PFSK-1 (cell line): ENCODE data around the gene TEKT5.

Source experiments
- FOXP2 ChIP-seq: optimal IDR thresholded peaks from 2 replicates; pipeline ENCODE3; 2011; ENCODE audit warnings: borderline replicate concordance, control low read depth, inconsistent platforms; ENCODE audit not compliant: insufficient read depth; ENCODE audit errors: extremely low read length, extremely low read depth
- POLR2AphosphoS5 ChIP-seq: IDR thresholded peaks from 2 replicates; pipeline ENCODE4 v1.6.1; 2012; ENCODE audit warnings: low read depth, mild to moderate bottlenecking, control low read depth, low read length, moderate library complexity
- SIN3A ChIP-seq: IDR thresholded peaks from 2 replicates; pipeline ENCODE4 v1.6.1; 2012; ENCODE audit warnings: mild to moderate bottlenecking, low read length, moderate library complexity, borderline replicate concordance; ENCODE audit not compliant: insufficient read depth
- TAF1 ChIP-seq: IDR thresholded peaks from 2 replicates; pipeline ENCODE4 v1.6.1; 2012; ENCODE audit warnings: low read length, control low read depth, borderline replicate concordance; ENCODE audit not compliant: insufficient read depth
- TF ChIP-seq, protein P1 (sequence below), 2 experiments: IDR thresholded peaks; 2 replicates each; pipeline versions ENCODE4 v1.6.1 to v1.8.0; 2011 to 2012; ENCODE audit warnings: low read depth in 2 of 2, low read length in 2 of 2, control low read depth in 1 of 2, inconsistent platforms in 1 of 2, mild to moderate bottlenecking in 1 of 2, moderate library complexity in 1 of 2; ENCODE audit not compliant: insufficient read depth in 1 of 2

Gene TEKT5

DNA sequence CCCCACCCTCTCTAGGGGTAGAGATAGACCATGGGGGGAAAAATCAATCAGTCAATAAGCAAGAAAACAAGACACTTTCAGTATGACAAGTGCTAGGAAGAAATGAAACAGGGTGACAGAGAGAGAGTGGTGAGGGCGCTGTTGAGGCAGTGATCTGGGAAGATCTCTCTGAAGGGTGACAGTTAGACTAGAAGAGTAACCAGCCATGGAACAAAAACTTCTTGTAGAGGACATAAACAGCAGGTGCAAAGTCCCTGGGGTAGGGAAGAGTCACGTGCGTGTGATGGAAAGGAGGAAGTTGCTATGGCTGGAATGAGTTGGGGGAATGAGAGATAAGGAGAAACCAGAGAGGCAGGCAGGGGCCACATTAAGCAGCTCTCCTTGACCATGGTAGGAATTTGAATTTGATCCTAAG, 97.5 kb downstream of the TEKT5 start:
- TF ChIP-seq POLR2AphosphoS5 (no peak), TAF1 (no peak), FOXP2 (no peak), SIN3A (no peak)
- TF ChIP-seq, protein P1, sequence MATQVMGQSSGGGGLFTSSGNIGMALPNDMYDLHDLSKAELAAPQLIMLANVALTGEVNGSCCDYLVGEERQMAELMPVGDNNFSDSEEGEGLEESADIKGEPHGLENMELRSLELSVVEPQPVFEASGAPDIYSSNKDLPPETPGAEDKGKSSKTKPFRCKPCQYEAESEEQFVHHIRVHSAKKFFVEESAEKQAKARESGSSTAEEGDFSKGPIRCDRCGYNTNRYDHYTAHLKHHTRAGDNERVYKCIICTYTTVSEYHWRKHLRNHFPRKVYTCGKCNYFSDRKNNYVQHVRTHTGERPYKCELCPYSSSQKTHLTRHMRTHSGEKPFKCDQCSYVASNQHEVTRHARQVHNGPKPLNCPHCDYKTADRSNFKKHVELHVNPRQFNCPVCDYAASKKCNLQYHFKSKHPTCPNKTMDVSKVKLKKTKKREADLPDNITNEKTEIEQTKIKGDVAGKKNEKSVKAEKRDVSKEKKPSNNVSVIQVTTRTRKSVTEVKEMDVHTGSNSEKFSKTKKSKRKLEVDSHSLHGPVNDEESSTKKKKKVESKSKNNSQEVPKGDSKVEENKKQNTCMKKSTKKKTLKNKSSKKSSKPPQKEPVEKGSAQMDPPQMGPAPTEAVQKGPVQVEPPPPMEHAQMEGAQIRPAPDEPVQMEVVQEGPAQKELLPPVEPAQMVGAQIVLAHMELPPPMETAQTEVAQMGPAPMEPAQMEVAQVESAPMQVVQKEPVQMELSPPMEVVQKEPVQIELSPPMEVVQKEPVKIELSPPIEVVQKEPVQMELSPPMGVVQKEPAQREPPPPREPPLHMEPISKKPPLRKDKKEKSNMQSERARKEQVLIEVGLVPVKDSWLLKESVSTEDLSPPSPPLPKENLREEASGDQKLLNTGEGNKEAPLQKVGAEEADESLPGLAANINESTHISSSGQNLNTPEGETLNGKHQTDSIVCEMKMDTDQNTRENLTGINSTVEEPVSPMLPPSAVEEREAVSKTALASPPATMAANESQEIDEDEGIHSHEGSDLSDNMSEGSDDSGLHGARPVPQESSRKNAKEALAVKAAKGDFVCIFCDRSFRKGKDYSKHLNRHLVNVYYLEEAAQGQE (IDR thresholded peaks at IDR 0.05; ENCODE audit: insufficient read depth in 1 of 2, low read depth in 2 of 2, low read length in 2 of 2) = no peak

DNA sequence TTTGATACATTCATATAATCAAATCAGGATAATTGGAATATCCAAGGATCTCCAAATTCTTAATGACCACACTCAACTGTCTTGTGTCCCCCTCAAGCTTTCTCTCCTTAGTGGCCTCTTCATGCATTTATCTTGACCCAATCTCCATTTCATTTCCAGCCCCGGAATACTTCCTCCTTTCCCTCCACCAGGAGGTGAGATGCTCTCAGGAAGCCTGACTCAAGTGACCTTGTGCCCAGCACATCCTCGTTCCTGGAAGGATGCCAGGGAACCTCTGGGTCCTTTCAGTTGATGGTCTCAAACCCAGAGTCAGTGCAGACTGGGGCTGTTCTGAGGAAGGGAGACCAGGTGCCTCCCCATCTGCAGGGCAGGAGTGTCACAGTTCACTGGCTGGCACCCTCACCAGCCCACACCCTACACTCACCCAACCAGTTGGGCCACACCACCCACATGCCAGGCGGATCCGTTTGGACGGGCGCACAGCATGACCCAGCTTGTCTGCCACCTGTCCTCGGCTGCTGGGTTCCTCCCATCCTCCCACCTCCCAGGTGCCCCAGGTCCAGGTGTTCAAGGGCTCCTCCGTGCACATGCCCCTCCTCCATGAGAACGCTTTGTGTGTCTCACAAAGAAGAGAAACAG, 100.3 kb downstream of the TEKT5 start:
- TF ChIP-seq FOXP2 (no peak), POLR2AphosphoS5 (no peak), TAF1 (no peak), SIN3A (no peak)
- TF ChIP-seq, protein P1 (IDR thresholded peaks at IDR 0.05; ENCODE audit: insufficient read depth in 1 of 2, low read depth in 2 of 2, low read length in 2 of 2) = no peak

DNA sequence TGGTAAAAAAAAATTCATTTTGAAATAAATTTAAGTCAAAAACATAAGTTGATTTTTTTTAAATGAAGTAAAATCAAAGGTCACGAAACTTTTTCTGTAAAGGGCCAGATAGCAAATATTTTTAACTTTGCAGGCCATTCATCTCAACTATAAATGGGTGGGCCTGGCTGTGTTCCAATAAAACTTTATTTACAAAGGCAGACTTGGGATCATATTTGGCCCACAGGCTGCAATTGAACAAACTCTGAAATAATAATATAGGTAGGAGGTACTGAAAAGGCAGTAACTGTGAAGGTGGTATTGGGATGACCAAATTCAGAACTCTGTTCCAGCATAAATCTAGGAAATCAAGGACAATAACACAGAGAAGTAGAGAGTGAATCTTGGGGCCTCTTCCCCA, 102.1 kb downstream of the TEKT5 start:
- TF ChIP-seq POLR2AphosphoS5 (no peak), TAF1 (no peak), SIN3A (no peak)
- TF ChIP-seq, protein P1 (IDR thresholded peaks at IDR 0.05; ENCODE audit: insufficient read depth in 1 of 2, low read depth in 2 of 2, low read length in 2 of 2) = no peak

DNA sequence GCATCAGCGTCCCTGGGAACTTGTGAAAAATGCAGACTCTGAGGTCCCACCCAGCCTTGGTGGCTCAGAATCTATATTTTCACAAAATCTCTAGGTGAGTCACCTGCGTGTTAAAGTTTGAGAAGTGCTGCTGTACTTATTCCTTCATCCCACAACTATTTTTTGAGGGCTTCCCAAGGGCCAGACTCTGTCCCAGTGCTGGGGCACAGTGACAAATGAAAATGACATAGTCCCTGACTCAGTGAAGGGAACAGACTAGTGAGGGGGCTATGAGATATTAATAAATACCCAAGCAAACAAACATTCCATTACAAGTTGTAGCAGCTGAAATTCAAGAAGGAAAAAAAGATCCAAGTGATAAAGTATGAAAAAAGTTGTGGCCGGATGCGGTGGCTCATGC, 104.4 kb downstream of the TEKT5 start:
- TF ChIP-seq POLR2AphosphoS5 (no peak), SIN3A (no peak), TAF1 (no peak), FOXP2 (no peak)
- TF ChIP-seq, protein P1 (IDR thresholded peaks at IDR 0.05; ENCODE audit: insufficient read depth in 1 of 2, low read depth in 2 of 2, low read length in 2 of 2) = no peak

DNA sequence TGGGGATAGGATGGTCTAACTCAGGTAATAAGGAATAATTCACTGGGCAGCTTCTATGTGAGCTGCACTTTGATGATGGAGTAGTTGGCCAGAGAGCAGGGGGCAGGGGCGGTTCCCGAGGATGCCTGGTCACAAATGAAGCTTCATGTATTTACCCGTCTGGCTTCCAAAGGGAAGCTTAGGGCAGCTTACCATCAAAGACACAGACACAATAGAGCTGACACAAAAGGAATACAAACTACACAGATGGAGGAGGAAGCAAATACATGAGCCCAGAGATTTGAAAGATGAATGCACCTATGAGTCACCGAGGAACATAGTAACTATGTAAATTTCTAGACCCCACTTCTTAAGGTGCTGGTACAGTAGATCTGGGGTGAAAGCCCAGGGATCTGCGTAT, 105.6 kb downstream of the TEKT5 start:
- TF ChIP-seq, protein P1 (IDR thresholded peaks at IDR 0.05; ENCODE audit: insufficient read depth in 1 of 2, low read depth in 2 of 2, low read length in 2 of 2) = no peak
- TF ChIP-seq TAF1 (no peak), FOXP2 (no peak), POLR2AphosphoS5 (no peak), SIN3A (no peak)
